Mucosa of descending colon (tissue), 3 donors: ENCODE data around the gene CELF5. TPM values are rescaled to one million over a fixed set of nuclear protein-coding genes. Genes with fewer than 3 reads are reported as not detected.
"Not testable (repeated sequence)": the region's sequence is repeated elsewhere in the genome, so short reads cannot be mapped to it uniquely, and the experiment has no call there.

Experiments used
- ATAC-seq: fragments of 200-7000 bp; cut with Tn5 transposase; one replicate; pipeline ENCODE4 v1.9.1; 2020; ENCODE audit warnings: mild to moderate bottlenecking, moderate library complexity
- DNase-seq, 3 donors: peaks; one replicate each; pipeline ENCODE4 v3.0.0-alpha.2; 2020
- H3K36me3 ChIP-seq: fragments of 200-600 bp; one replicate; pipeline ENCODE4 v1.8.0; 2021; ENCODE audit warnings: low read depth, mild to moderate bottlenecking
- H3K4me1 ChIP-seq: fragments of 200-600 bp; one replicate; pipeline ENCODE4 v1.8.0; 2021; ENCODE audit warnings: low read depth, mild to moderate bottlenecking
- H3K4me3 ChIP-seq: fragments of 200-600 bp; one replicate; pipeline ENCODE4 v1.8.0; 2021; ENCODE audit warnings: mild to moderate bottlenecking
- H3K9me3 ChIP-seq: fragments of 200-600 bp; one replicate; pipeline ENCODE4 v1.8.0; 2021; ENCODE audit warnings: mild to moderate bottlenecking
- CTCF ChIP-seq: fragments of 200-600 bp; IDR thresholded peaks from one replicate; pipeline ENCODE4 v1.8.0; 2022; ENCODE audit warnings: antibody characterized with exemption, mild to moderate bottlenecking
- intact Hi-C, 2 donors: fragments of 100-400 bp; cut with DNase I in 1 of 2; cut with micrococcal nuclease in 1 of 2; formaldehyde crosslinking; loops; one replicate each; pipeline versions ENCODE4 v1.11.0 to v1.11.1; 2022; cut with DNase I, micrococcal nuclease
- total RNA-seq, 3 donors: library from RNA; stranded (reverse); fragmentation: NEBNext Ultra II Directional in 2 of 3; extraction: Animal tissue kit (Norgen Biotek cat#: 25700) in 2 of 3; gene quantifications; one replicate each; pipeline versions ENCODE4 v1.2.1 to v1.2.4, GENCODE V29; 2021 to 2023
- donor health status: DM: no; HTN: no; CAD: no; lungs with moderate emphysema.
- donor health status: DM: no; HTN: no; CAD: no.
- donor health status: DM: no; HTN: yes; CAD: no.

The CELF5 gene
- total RNA-seq, 3 donors from 2014 or later: 0.75 to 2.7 (median 0.79) TPM

DNA sequence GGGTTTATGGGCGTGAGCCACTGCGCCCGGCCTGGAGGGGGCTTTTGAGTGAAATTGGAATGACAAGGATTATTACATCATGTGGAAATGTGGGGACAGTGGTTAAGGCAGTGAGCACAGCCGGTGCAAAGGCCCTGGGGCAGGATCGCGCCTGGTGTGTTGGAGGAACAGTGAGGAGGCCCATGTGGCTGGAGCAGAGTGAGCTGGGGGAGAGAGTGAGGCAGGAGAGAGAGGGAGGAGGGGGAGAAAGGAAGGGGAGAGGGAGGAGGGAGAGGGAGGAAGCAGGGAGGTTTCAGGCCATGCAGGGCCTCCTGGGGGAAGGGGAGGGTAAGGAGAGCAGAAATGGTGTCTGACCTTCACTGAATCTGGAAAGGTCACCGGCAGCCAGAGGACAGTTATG lies 11.3 kb upstream of the CELF5 start:
- Histone ChIP-seq H3K4me1 (no peaks in the 10 kb centered on the region), H3K9me3 (no peaks in the 10 kb centered on the region), H3K36me3 (no peaks in the 10 kb centered on the region), H3K4me3 (no peak overlapping the region)
- DNase-seq (no peak), ATAC-seq (no peak)
- intact Hi-C loops: no loop called here
- TF ChIP-seq CTCF: no peak

GRCh38 chr19:3216874-3217273 lies 7.6 kb upstream of the CELF5 start:
- no peak for TF ChIP-seq CTCF
- no peaks in the 10 kb centered on the region for H3K36me3 ChIP-seq
- H3K9me3 ChIP-seq: no peaks in the 10 kb centered on the region
- no peaks in the 10 kb centered on the region for H3K4me1 ChIP-seq
- ATAC-seq (no peak), DNase-seq (no peak)
- intact Hi-C loops: no loop called here
- no peak overlapping the region for H3K4me3 ChIP-seq

DNA sequence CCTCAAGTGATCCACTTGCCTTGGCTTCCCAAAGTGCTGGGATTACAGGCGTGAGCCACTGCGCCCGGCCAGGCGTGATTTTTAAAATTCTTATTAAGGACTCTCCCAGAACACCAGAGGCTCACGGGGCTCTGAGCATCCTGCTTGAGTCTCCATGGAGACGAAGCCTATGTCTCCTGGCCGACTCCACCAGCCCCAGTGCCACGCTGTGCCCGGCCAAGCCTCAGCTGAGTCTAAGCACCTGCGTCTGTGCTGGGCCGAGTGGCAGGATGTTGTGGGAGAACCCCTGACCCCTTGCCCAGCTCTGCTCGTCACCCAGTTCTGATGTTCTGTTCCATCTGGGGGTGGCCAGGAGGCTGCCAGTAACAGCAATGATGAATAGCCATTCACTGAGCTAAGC lies 3.9 kb upstream of the CELF5 start:
- H3K4me3 ChIP-seq: no peak overlapping the region
- ATAC-seq (no peak), DNase-seq (no peak)
- intact Hi-C loops: no loop called here
- no peaks in the 10 kb centered on the region for H3K9me3 ChIP-seq
- no peaks in the 10 kb centered on the region for H3K4me1 ChIP-seq
- no peaks in the 10 kb centered on the region for H3K36me3 ChIP-seq
- no peak for TF ChIP-seq CTCF

DNA sequence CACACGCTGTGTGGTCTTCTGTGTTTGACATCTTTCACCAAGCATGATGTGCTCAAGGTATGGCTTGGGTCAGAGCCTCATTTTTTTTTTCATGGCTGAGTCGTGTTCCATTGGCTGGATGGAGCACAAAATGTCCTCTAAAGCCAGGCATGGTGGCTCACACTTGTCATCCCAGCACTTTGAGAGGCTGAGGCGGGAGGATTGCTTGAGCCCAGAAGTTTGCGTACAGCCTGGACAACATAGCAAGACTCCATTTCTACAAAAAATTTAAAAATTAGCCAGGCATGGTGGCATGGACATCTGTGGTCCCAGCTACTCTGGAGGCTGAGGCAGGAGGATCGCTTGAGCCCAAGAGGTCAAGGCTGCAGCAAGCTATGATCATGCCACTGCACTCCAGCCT lies 2.9 kb upstream of the CELF5 start:
- DNase-seq, H3K9me3 ChIP-seq, H3K4me3 ChIP-seq, H3K36me3 ChIP-seq, ATAC-seq, H3K4me1 ChIP-seq, intact Hi-C loops: not testable (repeated sequence)

GRCh38 chr19:3222709-3223108 lies 1.8 kb upstream of the CELF5 start:
- ATAC-seq (no peak), DNase-seq (no peak)
- H3K4me3 ChIP-seq: no peak overlapping the region
- no peaks in the 10 kb centered on the region for H3K9me3 ChIP-seq
- intact Hi-C loops: no loop called here
- TF ChIP-seq CTCF: no peak
- no peaks in the 10 kb centered on the region for H3K4me1 ChIP-seq
- no peaks in the 10 kb centered on the region for H3K36me3 ChIP-seq

- ATAC-seq: no peak
- H3K9me3 ChIP-seq: no peaks in the 10 kb centered on the region
- intact Hi-C loops: no loop called here
- H3K4me1 ChIP-seq: no peaks in the 10 kb centered on the region
- TF ChIP-seq CTCF: no peak
- DNase-seq: no peak
- H3K36me3 ChIP-seq: no peaks in the 10 kb centered on the region
- H3K4me3 ChIP-seq: no peak overlapping the region
Observed at GRCh38 chr19:3225169-3225485, 666 bp downstream of the CELF5 start.
